Lung (tissue), 12 donors: ENCODE results near the gene INAFM1. TPM values are rescaled to one million over a fixed set of nuclear protein-coding genes. Genes with fewer than 3 reads are reported as not detected.

Experiments used
- ATAC-seq: fragments of 200-7000 bp; cut with Tn5 transposase; one replicate; pipeline ENCODE4 v1.9.1; 2020; ENCODE audit warnings: moderate number of reproducible peaks; ENCODE audit not compliant: insufficient read depth, low FRiP score
- DNase-seq, 3 donors: peaks; one replicate each; pipeline ENCODE4 v3.0.0-alpha.2; 2013 to 2017
- H3K27ac ChIP-seq, 2 donors: one replicate each; pipeline ENCODE4 v1.5.1; 2013; ENCODE audit warnings: mild to moderate bottlenecking in 2 of 2, moderate library complexity in 2 of 2, control low read depth in 1 of 2, inconsistent platforms in 1 of 2, low read depth in 1 of 2, low read length in 1 of 2
- H3K27me3 ChIP-seq, 3 donors: one replicate each; pipeline ENCODE4 v1.5.1; 2013; ENCODE audit warnings: low read length in 2 of 3; ENCODE audit not compliant: control insufficient read depth in 3 of 3, insufficient read depth in 3 of 3
- H3K36me3 ChIP-seq, 4 donors: one replicate each; pipeline ENCODE4 v1.5.1; 2013; ENCODE audit warnings: low read length in 4 of 4, mild to moderate bottlenecking in 1 of 4, moderate library complexity in 1 of 4; ENCODE audit not compliant: control insufficient read depth in 4 of 4, insufficient read depth in 4 of 4
- H3K4me1 ChIP-seq, 5 donors: one replicate each; pipeline ENCODE4 v1.5.1; 2013; ENCODE audit warnings: low read length in 5 of 5, mild to moderate bottlenecking in 2 of 5, moderate library complexity in 1 of 5; ENCODE audit not compliant: control insufficient read depth in 5 of 5, insufficient read depth in 5 of 5
- H3K4me3 ChIP-seq: one replicate; pipeline ENCODE4 v1.5.1; 2013; ENCODE audit warnings: mild to moderate bottlenecking, control low read depth, moderate library complexity
- H3K9ac ChIP-seq, 2 donors: one replicate each; pipeline ENCODE4 v1.5.1; 2013; ENCODE audit warnings: low read length in 2 of 2, control low read depth in 1 of 2; ENCODE audit not compliant: insufficient read depth in 1 of 2
- H3K9me3 ChIP-seq, 4 donors: one replicate each; pipeline ENCODE4 v1.5.1; 2013; ENCODE audit warnings: low read length in 3 of 4, mild to moderate bottlenecking in 1 of 4, moderate library complexity in 1 of 4; ENCODE audit not compliant: control insufficient read depth in 4 of 4, insufficient read depth in 3 of 4
- WGBS, 2 donors: extraction: QIAGEN DNeasy Blood & Tissue Kit; methylation state at CpG; one replicate each; pipeline ENCODE4 v1.1.7; 2013; 5-methylcytosine and 5-hydroxymethylcytosine counted together
- polyA plus RNA-seq, 2 donors: library from polyadenylated mRNA; stranded (reverse); fragments of 200-250 nt; gene quantifications; one replicate each; pipeline ENCODE4 v1.2.1, GENCODE V29; 2013
- total RNA-seq, 2 donors: library from RNA; depleted of rRNA in 1 of 2; stranded (reverse); fragments of >200 nt in 1 of 2; gene quantifications; one replicate each; pipeline ENCODE4 v1.2.1, GENCODE V29; 2014 to 2021
- TF ChIP-seq, protein P1 (sequence below): IDR thresholded peaks from 2 replicates; pipeline ENCODE4 v1.5.1; 2012; ENCODE audit warnings: mild to moderate bottlenecking; ENCODE audit errors: control extremely low read depth, extremely low read depth
- donor health status: control.
- donor health status: control.
- donor health status: Bipolar disorder and iron deficiency.
- donor health status: healthy.
- donor health status: DM: yes; HTN: yes; CAD: no.

INAFM1 gene
- total and polyA plus RNA-seq, 4 donors: 2.4 to 33.5 (median 12.1) TPM

- peak in 2 of 3 donors; percentile 62 to 68 for DNase-seq
- peaks cover under 1 to 21% (median 15%) of the 10 kb centered on the region in 5 donors for H3K4me1 ChIP-seq
- peak overlapping the region; percentile 33 to 71 for H3K9ac ChIP-seq
- ATAC-seq: peak; percentile 0
- peak overlapping the region; percentile 50 for H3K4me3 ChIP-seq
- TF ChIP-seq, protein P1, sequence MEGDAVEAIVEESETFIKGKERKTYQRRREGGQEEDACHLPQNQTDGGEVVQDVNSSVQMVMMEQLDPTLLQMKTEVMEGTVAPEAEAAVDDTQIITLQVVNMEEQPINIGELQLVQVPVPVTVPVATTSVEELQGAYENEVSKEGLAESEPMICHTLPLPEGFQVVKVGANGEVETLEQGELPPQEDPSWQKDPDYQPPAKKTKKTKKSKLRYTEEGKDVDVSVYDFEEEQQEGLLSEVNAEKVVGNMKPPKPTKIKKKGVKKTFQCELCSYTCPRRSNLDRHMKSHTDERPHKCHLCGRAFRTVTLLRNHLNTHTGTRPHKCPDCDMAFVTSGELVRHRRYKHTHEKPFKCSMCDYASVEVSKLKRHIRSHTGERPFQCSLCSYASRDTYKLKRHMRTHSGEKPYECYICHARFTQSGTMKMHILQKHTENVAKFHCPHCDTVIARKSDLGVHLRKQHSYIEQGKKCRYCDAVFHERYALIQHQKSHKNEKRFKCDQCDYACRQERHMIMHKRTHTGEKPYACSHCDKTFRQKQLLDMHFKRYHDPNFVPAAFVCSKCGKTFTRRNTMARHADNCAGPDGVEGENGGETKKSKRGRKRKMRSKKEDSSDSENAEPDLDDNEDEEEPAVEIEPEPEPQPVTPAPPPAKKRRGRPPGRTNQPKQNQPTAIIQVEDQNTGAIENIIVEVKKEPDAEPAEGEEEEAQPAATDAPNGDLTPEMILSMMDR: no peak
- WGBS, 2 donors: 35 to 39% methylated on average over 41 to 42 of the region's 42 CpGs
- H3K27me3 ChIP-seq: no peaks in the 10 kb centered on the region
- H3K9me3 ChIP-seq: no peaks in the 10 kb centered on the region
- peak overlapping the region; percentile 79 to 98 for H3K27ac ChIP-seq
- peaks cover 0 to 26% (median 13%) of the 10 kb centered on the region in 4 donors for H3K36me3 ChIP-seq
Measured at GRCh38 chr19:47272448-47273312, 2.0 kb upstream of the INAFM1 start.

DNA sequence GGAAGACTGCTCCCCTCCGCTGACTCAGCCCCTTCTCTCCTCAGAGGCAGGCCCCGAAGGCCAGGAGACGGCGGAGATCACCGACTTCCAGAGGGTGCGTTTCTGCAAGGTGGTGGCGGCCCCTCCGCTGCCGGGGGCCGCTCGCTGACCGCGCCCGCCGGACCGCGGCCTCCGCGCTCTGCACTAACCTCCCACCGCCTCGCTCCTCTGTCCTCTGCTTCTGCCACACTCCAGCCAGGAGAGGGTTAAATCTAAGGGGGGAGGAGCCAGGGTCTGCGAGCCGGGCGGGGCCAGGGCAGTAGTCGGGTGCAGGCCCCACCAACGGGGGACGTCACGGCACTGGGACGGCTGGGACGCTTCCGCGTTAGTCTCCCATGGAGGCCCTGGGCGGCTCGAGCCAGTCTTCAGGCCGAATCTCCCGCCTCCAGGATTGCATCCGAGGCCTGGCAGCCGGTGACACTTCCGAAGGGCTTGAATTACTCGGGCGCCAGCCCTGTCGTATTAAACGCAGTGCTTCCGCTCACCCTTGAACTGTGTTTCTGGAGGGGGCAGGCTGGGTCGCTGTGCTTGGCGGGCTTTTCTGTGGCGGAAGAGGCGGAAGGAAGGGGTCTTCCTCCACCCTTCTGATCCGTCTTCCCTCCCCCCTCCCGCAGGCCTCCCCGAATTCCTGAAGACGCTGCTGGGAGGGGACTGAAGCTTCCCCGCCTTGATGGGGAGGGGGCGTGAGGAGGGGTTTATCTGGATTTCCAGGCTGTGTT, 1.2 kb upstream of the INAFM1 start:
- no peaks in the 10 kb centered on the region for H3K27me3 ChIP-seq
- H3K9me3 ChIP-seq: no peaks in the 10 kb centered on the region
- H3K4me3 ChIP-seq: peak overlapping the region; percentile 50
- TF ChIP-seq, protein P1: no peak
- peaks cover 3 to 21% (median 15%) of the 10 kb centered on the region in 5 donors for H3K4me1 ChIP-seq
- WGBS, 2 donors: 1% methylated on average over 39 to 54 of the region's 54 CpGs
- ATAC-seq (peak; percentile 82), DNase-seq (peak; percentile 96 to 98 (median 97))
- H3K9ac ChIP-seq: peak overlapping the region; percentile 60 to 82
- peaks cover 0 to 21% (median 11%) of the 10 kb centered on the region in 4 donors for H3K36me3 ChIP-seq
- peak overlapping the region; percentile 79 to 98 for H3K27ac ChIP-seq

- H3K9ac ChIP-seq: peak overlapping the region in 1 of 2 donors; percentile 7
Measured at GRCh38 chr19:47274891-47275761, 441 bp downstream of the INAFM1 start.

More at GRCh38 chr19:47274891-47275761, 441 bp downstream of the INAFM1 start:
- WGBS, 2 donors: 8 to 11% methylated on average over 54 to 82 of the region's 82 CpGs
- no peaks in the 10 kb centered on the region for H3K9me3 ChIP-seq
- H3K27me3 ChIP-seq: no peaks in the 10 kb centered on the region
- peak; percentile 26 to 46 (median 34) for DNase-seq
- H3K27ac ChIP-seq: peak overlapping the region; percentile 58 to 78
- ATAC-seq: no peak
- TF ChIP-seq, protein P1: no peak
- H3K4me3 ChIP-seq: peak overlapping the region; percentile 29
- H3K4me1 ChIP-seq: peaks cover 3 to 21% (median 15%) of the 10 kb centered on the region in 5 donors
- peaks cover 0 to 16% (median 6%) of the 10 kb centered on the region in 4 donors for H3K36me3 ChIP-seq
